Erythroblast (primary cell): ENCODE measurements around the gene MTHFD1L.

Source experiments
- GATA1 ChIP-seq: IDR thresholded peaks from 2 replicates; pipeline ENCODE4 v1.6.1; 2011; ENCODE audit warnings: low read depth, mild to moderate bottlenecking, control low read depth, low read length, moderate library complexity
- POLR2A ChIP-seq: IDR thresholded peaks from 2 replicates; pipeline ENCODE4 v1.6.1; 2011; ENCODE audit warnings: mild to moderate bottlenecking, low read length

DNA sequence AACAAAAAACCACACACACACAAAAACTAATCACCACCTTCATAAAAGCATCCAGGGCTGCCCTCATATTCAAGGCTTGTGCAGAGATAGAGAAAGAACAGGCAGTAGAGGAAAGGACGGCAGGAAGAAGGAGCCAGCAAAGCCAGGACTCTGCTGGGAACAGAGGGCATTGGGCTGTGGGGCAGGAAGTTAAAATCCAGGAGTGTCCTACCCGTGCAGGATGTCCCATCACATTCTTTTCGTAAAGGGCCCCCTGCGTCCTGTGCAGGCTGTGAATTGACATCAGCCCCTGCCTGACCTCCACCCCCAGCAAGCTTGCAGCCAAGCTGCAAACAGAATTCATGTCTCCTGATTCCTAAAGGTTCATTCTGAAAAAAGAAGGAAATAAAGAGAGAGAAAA, 277.8 kb downstream of the MTHFD1L start:
- TF ChIP-seq POLR2A (no peak), GATA1 (no peak)
